Measurements from ENCODE around the gene IBA57.

IBA57 gene

DNA sequence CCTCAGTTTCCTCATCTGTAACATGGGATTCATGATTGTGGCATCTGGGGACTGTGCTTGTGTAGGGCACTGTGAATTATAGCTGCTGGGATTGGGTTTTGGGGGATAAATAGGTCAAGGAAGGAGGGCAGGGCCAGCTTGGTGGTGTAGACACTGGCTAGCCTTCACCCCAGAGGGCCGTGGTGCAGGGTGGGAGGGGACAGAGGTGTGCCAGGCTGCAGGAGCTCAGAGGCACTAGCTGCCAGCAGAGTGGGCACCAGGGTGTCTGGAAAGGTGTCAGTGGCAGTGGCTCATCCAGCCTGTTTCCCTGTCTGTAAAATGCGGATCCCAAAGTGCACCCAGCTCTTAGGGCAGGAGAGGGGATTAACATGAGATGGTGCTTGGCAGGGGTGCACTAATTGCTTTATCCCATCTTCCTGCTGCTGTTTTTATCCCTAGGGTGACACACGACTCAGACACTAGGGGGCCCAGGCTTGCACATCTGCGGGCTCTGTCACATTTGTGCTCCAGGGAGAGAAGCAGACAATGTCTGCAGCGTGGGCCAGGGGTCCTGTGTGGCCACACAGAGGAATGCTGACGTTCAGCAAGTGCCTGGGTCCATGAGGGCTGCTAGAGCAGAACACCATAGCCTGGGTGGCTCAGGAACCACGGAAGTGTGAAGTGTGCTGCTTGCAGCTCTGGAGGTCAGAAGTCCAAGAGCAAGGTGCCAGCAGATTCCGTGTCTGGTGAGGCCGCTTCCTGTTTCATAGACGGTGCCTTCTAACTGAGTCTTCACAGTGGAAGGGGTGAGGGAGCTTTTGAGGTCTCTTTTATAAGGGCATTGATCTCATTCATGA, 61.6 kb downstream of the IBA57 start:
- peak; percentile 84 for DNase-seq (ENCODE audit: low spot score)

GRCh38 chr1:228228147-228228546, 62.5 kb downstream of the IBA57 start:
- DNase-seq (ENCODE audit: low spot score): peak; percentile 5

DNA sequence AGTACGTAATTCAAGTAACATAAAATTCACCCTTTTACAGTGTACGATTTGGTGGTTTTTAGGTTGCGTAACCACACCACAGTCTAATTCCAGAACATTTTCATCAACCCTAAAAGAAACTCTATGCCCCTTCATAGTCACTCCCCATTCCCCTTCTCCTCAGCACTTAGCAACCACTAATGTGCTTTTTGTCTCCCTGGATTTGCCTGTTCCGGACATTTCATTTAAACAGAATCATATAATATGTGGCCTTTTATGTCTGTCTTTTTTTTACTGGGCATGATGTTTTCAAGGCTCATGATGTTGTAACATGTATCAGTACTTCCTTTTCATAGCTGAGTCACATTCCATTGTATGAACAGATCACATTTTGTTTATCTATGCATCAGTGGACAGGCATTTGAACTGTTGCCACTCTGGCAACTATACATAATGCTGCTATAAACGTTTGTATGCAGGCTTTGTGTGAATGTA, 63.0 kb downstream of the IBA57 start:
- DNase-seq (ENCODE audit: low spot score): no peak

- DNase-seq (ENCODE audit: low spot score): no peak
These were observed 65.6 kb downstream of the IBA57 start for GRCh38 chr1:228231189-228231588.

All from D341Med (cell line).